ENCODE data around the gene SKAP1.

SKAP1 gene

GRCh38 chr17:48173191-48173984, 256.6 kb downstream of the SKAP1 start:
- FAIRE-seq (no peak), DNase-seq (ENCODE audit: insufficient read length, low spot score) (no peak)
- no peak for TF ChIP-seq SPI1 (IDR thresholded peaks at IDR 0.05; ENCODE audit: low read depth, low read length)

GRCh38 chr17:48169926-48170325, 260.1 kb downstream of the SKAP1 start:
- TF ChIP-seq PAX5 (IDR thresholded peaks at IDR 0.05; ENCODE audit: insufficient read depth, low read length, severe bottlenecking): no peak
- TF ChIP-seq SPI1 (IDR thresholded peaks at IDR 0.05; ENCODE audit: low read depth, low read length): no peak
- no peak for TF ChIP-seq POLR2A (IDR thresholded peaks at IDR 0.05; ENCODE audit: low read depth, low read length)
- TF ChIP-seq POLR2AphosphoS5 (IDR thresholded peaks at IDR 0.05; ENCODE audit: low read depth, low read length): no peak
- TF ChIP-seq POU2F2 (IDR thresholded peaks at IDR 0.05; ENCODE audit: low read depth, low read length): no peak
- TF ChIP-seq TAF1 (IDR thresholded peaks at IDR 0.05; ENCODE audit: low read depth, low read length): no peak
- DNase-seq (ENCODE audit: insufficient read length, low spot score) (no peak), FAIRE-seq (no peak)

- no peak for TF ChIP-seq POU2F2 (IDR thresholded peaks at IDR 0.05; ENCODE audit: low read depth, low read length)
- TF ChIP-seq POLR2AphosphoS5 (IDR thresholded peaks at IDR 0.05; ENCODE audit: low read depth, low read length): no peak
- no peak for TF ChIP-seq POLR2A (IDR thresholded peaks at IDR 0.05; ENCODE audit: low read depth, low read length)
- TF ChIP-seq TAF1 (IDR thresholded peaks at IDR 0.05; ENCODE audit: low read depth, low read length): no peak
- no peak for TF ChIP-seq SPI1 (IDR thresholded peaks at IDR 0.05; ENCODE audit: low read depth, low read length)
- no peak for TF ChIP-seq PAX5 (IDR thresholded peaks at IDR 0.05; ENCODE audit: insufficient read depth, low read length, severe bottlenecking)
- DNase-seq (ENCODE audit: insufficient read length, low spot score) (no peak), FAIRE-seq (no peak)
These were observed 266.2 kb downstream of the SKAP1 start for GRCh38 chr17:48163809-48164208.

GRCh38 chr17:48162946-48163506, 267.0 kb downstream of the SKAP1 start:
- FAIRE-seq: peak; percentile 88
- DNase-seq (ENCODE audit: insufficient read length, low spot score): no peak
- TF ChIP-seq SPI1 (IDR thresholded peaks at IDR 0.05; ENCODE audit: low read depth, low read length): peak; percentile 52; the same call in 1 of the 2 replicates
- no peak for TF ChIP-seq TAF1 (IDR thresholded peaks at IDR 0.05; ENCODE audit: low read depth, low read length)

- DNase-seq (ENCODE audit: insufficient read length, low spot score): no peak
- TF ChIP-seq POU2F2 (IDR thresholded peaks at IDR 0.05; ENCODE audit: low read depth, low read length) (no peak), SPI1 (IDR thresholded peaks at IDR 0.05; ENCODE audit: low read depth, low read length) (no peak), TAF1 (IDR thresholded peaks at IDR 0.05; ENCODE audit: low read depth, low read length) (no peak)
- no peak for FAIRE-seq
These were observed 267.6 kb downstream of the SKAP1 start for GRCh38 chr17:48162306-48162934.

GRCh38 chr17:48161127-48161905, 268.7 kb downstream of the SKAP1 start:
- TF ChIP-seq SPI1 (IDR thresholded peaks at IDR 0.05; ENCODE audit: low read depth, low read length) (no peak), PAX5 (IDR thresholded peaks at IDR 0.05; ENCODE audit: insufficient read depth, low read length, severe bottlenecking) (no peak), POU2F2 (IDR thresholded peaks at IDR 0.05; ENCODE audit: low read depth, low read length) (no peak), TAF1 (IDR thresholded peaks at IDR 0.05; ENCODE audit: low read depth, low read length) (no peak), POLR2AphosphoS5 (IDR thresholded peaks at IDR 0.05; ENCODE audit: low read depth, low read length) (no peak), POLR2A (IDR thresholded peaks at IDR 0.05; ENCODE audit: low read depth, low read length) (no peak)
- DNase-seq (ENCODE audit: insufficient read length, low spot score) (no peak), FAIRE-seq (no peak)

- no peak for FAIRE-seq
- TF ChIP-seq POLR2A (IDR thresholded peaks at IDR 0.05; ENCODE audit: low read depth, low read length): no peak
- DNase-seq (ENCODE audit: insufficient read length, low spot score): no peak
These were observed 269.6 kb downstream of the SKAP1 start for GRCh38 chr17:48160177-48161081.

- no peak for DNase-seq (ENCODE audit: insufficient read length, low spot score)
- TF ChIP-seq POLR2A (IDR thresholded peaks at IDR 0.05; ENCODE audit: low read depth, low read length) (no peak), SPI1 (IDR thresholded peaks at IDR 0.05; ENCODE audit: low read depth, low read length) (no peak), POLR2AphosphoS5 (IDR thresholded peaks at IDR 0.05; ENCODE audit: low read depth, low read length) (no peak), POU2F2 (IDR thresholded peaks at IDR 0.05; ENCODE audit: low read depth, low read length) (no peak), PAX5 (IDR thresholded peaks at IDR 0.05; ENCODE audit: insufficient read depth, low read length, severe bottlenecking) (no peak), TAF1 (IDR thresholded peaks at IDR 0.05; ENCODE audit: low read depth, low read length) (no peak)
- no peak for FAIRE-seq
These were observed 270.8 kb downstream of the SKAP1 start for GRCh38 chr17:48159232-48159631.

- TF ChIP-seq POU2F2 (IDR thresholded peaks at IDR 0.05; ENCODE audit: low read depth, low read length): no peak
- TF ChIP-seq POLR2A (IDR thresholded peaks at IDR 0.05; ENCODE audit: low read depth, low read length): no peak
- no peak for TF ChIP-seq POLR2AphosphoS5 (IDR thresholded peaks at IDR 0.05; ENCODE audit: low read depth, low read length)
- no peak for TF ChIP-seq TAF1 (IDR thresholded peaks at IDR 0.05; ENCODE audit: low read depth, low read length)
- no peak for TF ChIP-seq SPI1 (IDR thresholded peaks at IDR 0.05; ENCODE audit: low read depth, low read length)
- no peak for TF ChIP-seq PAX5 (IDR thresholded peaks at IDR 0.05; ENCODE audit: insufficient read depth, low read length, severe bottlenecking)
- no peak for DNase-seq (ENCODE audit: insufficient read length, low spot score)
- FAIRE-seq: no peak
These were observed 274.0 kb downstream of the SKAP1 start for GRCh38 chr17:48155889-48156611.
